ENCODE results near the gene ELK4. TPM values are rescaled to one million over a fixed set of nuclear protein-coding genes. Genes with fewer than 3 reads are reported as not detected.

ELK4 gene
- total RNA-seq, 1 donor from 2014 or later, result 71.5 TPM

GRCh38 chr1:205585835-205586785 lies 45.7 kb downstream of the ELK4 start:
- DNase-seq, result peak; percentile 54
- intact Hi-C loops (cut with DNase I), result loop anchor here (5.0 kb wide), 1 partner anchor 51 kb away; no protein-coding TSS in a partner anchor

DNA sequence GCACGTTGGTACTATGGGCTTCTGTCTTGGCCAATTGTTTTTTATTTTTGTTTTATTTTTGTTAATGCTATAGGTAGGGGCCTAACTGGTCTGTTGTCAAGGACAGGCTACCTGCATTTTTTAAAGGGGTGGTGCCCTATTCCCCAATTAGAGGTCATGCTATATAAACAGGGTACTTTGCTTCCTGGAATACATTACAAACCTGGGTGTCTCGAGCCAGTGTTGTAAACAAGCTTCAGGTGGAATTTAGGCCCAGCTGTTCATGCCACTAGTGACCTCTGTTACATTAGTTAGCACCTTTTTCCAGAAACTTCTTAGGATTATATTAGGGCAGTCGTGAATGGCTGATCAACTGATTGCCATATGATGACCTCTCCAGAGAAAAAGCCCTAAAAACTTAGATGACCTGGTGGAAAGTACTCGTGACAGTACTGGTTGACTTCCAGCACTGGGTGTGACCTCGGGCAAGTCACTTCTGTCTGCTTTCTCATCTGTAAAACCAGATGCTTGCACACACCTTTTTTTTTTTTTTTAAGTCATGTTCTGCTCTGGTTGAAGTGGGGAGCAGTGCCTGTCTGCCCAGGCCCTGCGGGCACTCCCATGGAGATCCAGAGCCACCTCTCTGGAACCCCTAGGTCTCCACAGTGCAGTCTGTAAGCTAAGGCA lies 46.5 kb downstream of the ELK4 start:
- Histone ChIP-seq H3K36me3 (no peaks in the 10 kb centered on the region), H3K4me3 (no peak overlapping the region), H3K27me3 (no peaks in the 10 kb centered on the region), H3K4me1 (peaks cover 14% of the 10 kb centered on the region), H3K27ac (no peak overlapping the region), H3K9me3 (no peaks in the 10 kb centered on the region)
- no peak for DNase-seq
- intact Hi-C loops (cut with DNase I), result loop anchor here (5.0 kb wide), 1 partner anchor 52 kb away; no protein-coding TSS in a partner anchor
- TF ChIP-seq CTCF (IDR thresholded peaks at IDR 0.05), result no peak
- ATAC-seq, result no peak

More at GRCh38 chr1:205585835-205586785, 45.7 kb downstream of the ELK4 start:
- TF ChIP-seq CTCF (IDR thresholded peaks at IDR 0.05), result no peak
- Histone ChIP-seq H3K27ac (no peak overlapping the region), H3K27me3 (no peaks in the 10 kb centered on the region), H3K9me3 (no peaks in the 10 kb centered on the region), H3K4me3 (no peak overlapping the region), H3K4me1 (peaks cover 14% of the 10 kb centered on the region), H3K36me3 (no peaks in the 10 kb centered on the region)
- ATAC-seq, result no peak

GRCh38 chr1:205584732-205585131 lies 47.1 kb downstream of the ELK4 start:
- H3K4me3 ChIP-seq, result no peak overlapping the region
- H3K27me3 ChIP-seq, result no peaks in the 10 kb centered on the region
- no peaks in the 10 kb centered on the region for H3K9me3 ChIP-seq
- peak; percentile 33 for TF ChIP-seq CTCF (IDR thresholded peaks at IDR 0.05)
- H3K4me1 ChIP-seq, result peaks cover 14% of the 10 kb centered on the region
- DNase-seq (peak; percentile 48), ATAC-seq (no peak)
- H3K36me3 ChIP-seq, result no peaks in the 10 kb centered on the region
- intact Hi-C loops (cut with DNase I), result loop anchor here (5.0 kb wide), 1 partner anchor 53 kb away; no protein-coding TSS in a partner anchor
- no peak overlapping the region for H3K27ac ChIP-seq

DNA sequence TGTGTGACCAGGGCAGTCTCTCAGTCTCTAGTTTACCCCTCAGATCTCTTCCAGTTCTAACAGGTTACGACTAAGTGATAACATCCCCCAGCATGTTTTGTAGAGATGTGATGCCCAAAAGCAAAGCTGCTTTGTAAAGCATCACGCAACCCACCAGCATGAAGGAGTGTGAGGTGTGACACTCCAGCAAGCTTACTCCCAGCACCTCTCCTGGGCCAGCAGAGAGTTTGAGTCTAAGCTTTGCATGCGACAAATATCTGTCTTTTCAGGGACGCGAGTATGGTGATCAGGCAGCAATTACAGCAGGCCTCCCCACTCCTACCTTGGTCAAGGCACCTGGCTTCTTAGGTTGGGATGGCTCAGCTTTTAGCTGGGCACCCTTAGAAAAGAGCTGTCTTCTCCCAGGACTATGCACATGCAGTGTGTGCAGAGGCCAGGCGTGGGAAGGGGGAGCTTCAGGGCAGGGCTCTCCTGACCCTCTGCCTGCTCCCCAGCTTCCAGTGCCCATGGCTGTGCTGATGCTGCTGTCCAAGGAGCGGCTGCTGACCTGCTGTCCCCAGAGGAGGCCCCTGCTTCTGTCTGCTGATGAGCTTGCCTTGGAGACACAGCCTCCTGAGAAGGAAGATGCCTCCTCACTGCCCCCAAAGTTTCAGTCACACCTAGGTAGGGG lies 48.2 kb downstream of the ELK4 start:
- ATAC-seq (no peak), DNase-seq (peak; percentile 34)
- peak overlapping the region; percentile 70 for H3K27ac ChIP-seq
- intact Hi-C loops (cut with DNase I), result no loop called here
- no peaks in the 10 kb centered on the region for H3K9me3 ChIP-seq
- H3K36me3 ChIP-seq, result no peaks in the 10 kb centered on the region
- TF ChIP-seq CTCF (IDR thresholded peaks at IDR 0.05), result no peak
- H3K4me3 ChIP-seq, result no peak overlapping the region
- peaks cover 14% of the 10 kb centered on the region for H3K4me1 ChIP-seq
- no peaks in the 10 kb centered on the region for H3K27me3 ChIP-seq

GRCh38 chr1:205582471-205583291 lies 49.1 kb downstream of the ELK4 start:
- Histone ChIP-seq H3K27ac (peak overlapping the region; percentile 70), H3K4me1 (peaks cover 10% of the 10 kb centered on the region), H3K9me3 (no peaks in the 10 kb centered on the region), H3K36me3 (no peaks in the 10 kb centered on the region), H3K27me3 (no peaks in the 10 kb centered on the region), H3K4me3 (no peak overlapping the region)
- intact Hi-C loops (cut with DNase I), result no loop called here
- no peak for TF ChIP-seq CTCF (IDR thresholded peaks at IDR 0.05)
- ATAC-seq (peak; percentile 29), DNase-seq (peak; percentile 63)
